ENCODE data around the gene MYMX.

- TF ChIP-seq GATA3 (IDR thresholded peaks at IDR 0.05; ENCODE audit: low read depth, low read length) (no peak), GATA2 (IDR thresholded peaks at IDR 0.05; ENCODE audit: low read depth, low read length) (no peak; the same call in 1 of the 2 replicates)
Measured at GRCh38 chr6:44245912-44246662, 29.4 kb downstream of the MYMX start.
